Activated CD4-positive, alpha-beta T cell treated with anti-CD3 and anti-CD28 coated beads, Interleukin-2, amount 50 U/mL, for 4 hours (primary cell): ENCODE data around the gene IRX2.

Experiments
- DNase-seq, 2 experiments: peaks; one replicate each; pipeline ENCODE4 v3.0.0-alpha.2; 2020

IRX2 gene

DNA sequence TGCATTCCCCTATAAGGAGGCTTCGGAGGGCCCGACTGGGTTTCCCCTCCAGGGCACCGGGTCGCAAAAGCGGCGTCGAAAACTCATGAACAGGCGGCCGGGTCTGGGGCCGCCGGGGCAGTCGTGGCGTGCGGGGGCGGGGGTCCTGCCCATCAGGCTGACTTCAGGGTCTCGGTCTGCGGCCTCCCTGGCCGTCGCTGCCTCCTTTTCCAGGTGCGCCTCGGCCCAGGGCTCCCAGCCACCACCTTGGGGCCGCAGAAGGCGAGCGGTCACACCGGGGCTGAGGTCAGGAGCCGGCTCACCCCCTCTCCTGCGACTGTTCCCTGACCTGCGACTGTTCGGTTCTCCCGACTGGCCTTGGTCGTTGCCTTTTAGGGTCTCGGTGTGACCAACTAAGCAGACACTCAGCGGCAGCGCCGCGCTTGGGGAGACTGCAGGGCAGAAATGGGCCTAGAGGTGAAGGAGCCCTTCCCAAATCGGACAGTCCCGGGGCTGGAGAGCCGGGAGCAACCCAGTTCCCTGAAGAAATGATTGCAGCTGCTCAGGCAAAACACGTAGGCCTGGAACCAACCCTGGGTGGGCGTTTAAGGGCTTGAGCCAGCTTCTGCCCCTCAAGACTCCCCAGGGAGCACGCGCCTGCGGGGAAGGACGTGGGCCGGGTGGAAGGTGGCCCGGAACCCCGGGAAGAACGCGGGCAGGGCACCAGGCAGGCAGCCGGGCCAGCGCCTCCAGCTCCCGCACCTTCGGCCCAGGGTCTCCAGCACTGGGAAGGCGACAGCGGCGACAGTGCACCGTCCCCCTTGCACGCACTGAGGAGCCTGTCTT is 11.2 kb downstream of the IRX2 start:
- DNase-seq: no peak

DNA sequence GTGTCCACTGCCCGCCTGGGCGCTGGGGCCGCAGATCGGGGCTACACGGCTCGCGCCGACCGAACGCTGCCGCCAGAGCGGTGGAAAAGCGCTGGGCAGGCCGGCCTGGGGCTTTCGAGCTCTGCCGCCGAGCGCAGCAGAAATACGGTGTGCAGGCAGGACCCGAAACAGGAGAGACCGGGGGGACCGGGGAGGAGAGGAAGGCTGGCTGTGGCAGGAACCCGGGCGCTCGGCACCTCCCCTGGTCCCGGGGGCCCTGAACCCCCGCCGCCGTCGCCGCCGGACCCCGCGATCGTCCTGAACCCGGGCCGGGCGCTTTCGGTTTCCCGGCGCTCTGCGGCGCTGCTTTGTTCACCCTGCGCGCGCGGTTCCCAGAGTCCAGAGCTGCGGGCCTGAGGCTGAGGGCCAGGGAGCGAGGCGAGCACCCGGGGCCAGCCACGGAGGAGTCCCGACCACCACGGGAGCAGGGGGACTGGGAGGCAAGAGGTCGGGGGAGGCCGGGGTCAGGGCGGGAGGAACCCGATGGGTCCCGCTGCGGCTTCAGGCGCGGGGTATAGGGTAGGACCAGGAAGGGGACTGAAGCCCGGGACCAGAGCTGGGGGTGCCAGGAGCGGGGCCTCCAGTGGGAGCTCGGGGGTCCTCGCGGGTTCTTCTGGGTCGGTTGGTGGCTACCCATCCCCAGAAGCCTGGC is 12.0 kb downstream of the IRX2 start:
- no peak for DNase-seq

DNA sequence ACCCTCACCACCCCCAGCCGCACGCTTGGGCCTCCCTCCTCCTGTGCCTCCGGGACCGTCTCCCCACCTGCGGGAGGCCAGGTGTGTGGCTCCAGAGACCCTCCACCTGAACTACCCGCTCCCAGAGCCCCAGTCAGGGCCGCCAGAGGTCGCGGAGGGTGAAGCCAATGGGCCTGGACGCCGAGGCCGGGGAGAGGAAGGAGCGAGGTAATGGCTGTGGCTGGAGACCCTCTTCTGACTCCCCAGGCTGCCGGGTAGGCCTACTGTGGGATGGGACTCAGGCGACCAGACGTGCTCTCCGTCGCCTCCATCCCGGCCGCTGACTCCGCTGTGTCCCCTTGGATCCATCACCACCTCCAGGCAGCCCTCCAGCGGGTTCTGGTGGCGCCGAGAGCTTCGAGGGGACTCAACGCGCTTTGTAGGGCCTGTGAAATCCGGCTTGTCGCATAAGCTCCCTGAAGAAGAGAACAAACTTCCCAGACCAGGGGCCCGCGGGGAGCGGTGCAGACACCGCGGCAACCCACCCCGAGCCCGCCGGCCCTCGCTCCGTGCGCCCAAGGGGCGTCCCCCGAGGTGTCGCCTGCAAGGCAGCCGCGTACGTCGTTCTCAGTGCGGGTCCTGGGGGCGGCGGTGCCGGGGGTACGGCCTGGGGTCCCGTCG is 12.6 kb downstream of the IRX2 start:
- DNase-seq: no peak

DNA sequence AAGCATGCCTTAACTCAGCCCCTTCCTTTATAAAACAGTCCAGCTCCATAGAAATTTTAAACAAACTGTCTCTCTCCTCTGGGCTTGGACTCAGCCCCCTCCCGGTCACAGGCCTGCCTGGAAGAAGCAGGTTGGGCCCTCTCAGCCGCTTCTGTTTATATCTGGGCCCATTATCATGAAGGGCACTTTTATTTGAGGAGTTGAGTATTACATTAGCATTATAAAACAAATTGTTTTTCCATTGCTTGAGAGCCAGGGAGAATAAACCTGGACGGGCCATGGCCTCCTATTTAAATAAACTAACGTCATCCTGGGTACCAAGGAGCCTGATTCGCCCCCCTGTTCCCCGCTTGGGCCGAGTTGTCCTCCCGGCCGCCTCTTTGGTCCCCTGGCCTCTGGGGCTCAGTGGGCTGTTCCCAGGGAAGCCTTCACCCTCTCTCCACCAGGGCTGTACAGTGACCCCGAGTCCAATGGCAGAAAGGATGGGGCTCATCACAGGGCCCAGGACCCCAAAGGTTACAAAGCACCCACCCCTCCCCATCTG is 13.2 kb downstream of the IRX2 start:
- DNase-seq: no peak

DNA sequence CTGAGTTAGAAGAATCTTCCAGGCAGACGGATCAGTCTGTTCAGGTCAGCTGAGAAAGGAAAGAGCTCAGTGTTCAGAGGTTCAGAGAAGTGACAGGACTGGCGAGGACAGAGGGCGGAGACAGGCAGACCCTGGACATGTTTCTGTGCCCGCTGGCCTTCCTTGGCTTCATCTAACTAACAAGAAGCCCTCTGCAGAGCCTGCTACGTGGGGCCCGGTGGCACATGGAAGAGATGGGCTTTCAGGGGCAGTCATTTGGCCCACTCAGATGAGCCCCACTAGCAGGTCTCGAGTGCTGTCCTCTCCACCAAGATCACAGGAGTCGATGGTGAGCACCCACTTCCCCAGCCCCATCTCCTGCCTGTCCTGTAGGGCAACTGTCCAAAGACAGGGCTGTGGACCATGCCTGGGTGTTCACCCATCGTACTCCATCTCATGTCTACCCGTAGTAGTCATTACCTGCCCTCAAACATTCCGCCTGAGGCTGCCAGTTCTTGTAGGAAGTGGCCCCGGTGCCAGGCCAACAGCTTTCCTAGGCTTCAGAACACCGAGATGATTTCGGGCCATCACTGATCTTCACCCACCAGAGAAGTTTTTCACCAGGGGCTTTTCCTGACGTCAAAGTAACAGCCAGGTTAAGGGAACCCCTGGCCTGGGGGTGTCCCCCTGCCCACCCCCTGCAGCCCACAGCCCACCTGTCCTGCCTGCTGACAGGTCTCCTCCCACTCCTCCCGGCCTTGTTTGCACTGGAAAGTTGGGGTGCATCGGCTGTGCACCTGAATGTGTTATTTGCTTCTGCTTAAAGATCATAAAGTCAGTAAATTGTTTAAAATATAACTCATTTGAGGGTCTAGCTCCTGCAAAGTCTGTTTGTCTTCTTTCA is 14.0 kb downstream of the IRX2 start:
- DNase-seq: no peak

DNA sequence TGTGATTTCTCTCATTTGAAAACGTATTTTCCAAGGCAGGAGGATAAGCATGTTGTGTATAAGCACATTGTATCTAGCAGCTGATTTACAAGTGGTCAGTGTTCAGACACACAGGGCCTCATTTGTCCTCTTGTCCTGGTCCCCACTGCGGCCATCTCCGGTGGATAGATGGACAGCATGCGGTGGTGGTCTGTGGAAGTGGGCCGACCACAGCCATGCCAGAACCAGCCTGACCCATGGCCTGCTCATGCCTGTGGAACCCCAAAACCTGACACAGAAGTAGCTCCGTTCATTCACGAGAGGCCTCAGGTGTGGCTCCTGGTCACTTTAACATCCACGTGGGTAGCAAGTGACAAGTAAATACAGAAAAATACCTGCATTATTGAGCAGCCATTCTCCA is 14.6 kb downstream of the IRX2 start:
- DNase-seq: no peak

DNA sequence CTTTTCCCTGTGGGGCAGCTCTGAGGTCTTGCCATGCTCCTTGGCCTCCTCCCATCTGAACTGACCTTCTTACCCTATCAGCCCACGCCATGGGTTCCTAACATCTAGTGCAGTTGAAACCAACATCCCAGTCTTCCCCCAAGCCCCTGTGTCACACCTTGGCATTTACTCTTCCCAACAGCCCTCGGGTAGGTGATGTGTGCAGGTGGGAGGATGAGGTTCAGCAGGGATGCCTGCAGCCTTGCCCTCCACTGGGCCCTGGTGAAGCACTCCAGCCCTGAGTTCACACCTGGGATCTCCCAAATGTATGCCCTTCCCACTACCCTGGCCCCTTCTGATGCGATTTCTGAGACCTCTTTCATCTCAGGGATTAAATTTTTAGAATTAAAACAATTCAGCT is 15.5 kb downstream of the IRX2 start:
- no peak for DNase-seq

DNA sequence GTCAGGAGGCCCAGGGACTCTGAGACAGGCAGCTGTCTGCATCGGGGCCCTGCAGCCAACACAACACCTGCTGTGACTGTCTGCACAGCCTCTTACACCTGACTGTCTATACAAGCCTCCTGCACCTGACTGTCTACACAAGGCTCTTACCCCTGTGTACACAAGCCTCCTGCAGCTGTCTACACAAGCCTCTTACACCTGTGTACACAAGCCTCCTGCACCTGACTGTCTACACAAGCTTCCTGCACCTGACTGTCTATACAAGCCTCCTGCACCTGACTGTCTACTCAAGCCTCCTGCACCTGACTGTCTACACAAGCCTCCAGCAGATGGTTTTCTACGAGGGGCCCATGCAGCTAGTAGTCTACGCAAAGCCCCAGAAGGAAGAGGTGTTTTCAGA is 18.6 kb downstream of the IRX2 start:
- no peak for DNase-seq

DNA sequence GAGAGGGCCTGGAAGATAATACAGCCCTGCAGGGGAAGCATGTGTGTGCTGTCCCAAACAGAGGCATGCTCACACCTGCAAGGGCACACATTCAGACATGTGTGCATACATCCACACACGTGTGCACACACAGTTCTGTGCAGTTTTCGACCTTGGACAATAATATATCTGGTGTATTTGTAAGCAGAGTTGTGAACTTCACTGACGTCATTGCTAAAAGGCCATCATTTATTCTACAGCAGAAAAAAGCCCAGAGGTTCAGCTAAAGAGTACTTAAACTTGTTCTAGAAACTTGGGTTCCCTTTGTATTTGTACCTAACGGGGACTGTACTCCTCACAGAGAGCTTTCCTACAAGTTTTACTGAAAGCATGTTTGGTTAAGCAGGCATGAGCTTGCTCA is 19.5 kb downstream of the IRX2 start:
- DNase-seq: no peak

DNA sequence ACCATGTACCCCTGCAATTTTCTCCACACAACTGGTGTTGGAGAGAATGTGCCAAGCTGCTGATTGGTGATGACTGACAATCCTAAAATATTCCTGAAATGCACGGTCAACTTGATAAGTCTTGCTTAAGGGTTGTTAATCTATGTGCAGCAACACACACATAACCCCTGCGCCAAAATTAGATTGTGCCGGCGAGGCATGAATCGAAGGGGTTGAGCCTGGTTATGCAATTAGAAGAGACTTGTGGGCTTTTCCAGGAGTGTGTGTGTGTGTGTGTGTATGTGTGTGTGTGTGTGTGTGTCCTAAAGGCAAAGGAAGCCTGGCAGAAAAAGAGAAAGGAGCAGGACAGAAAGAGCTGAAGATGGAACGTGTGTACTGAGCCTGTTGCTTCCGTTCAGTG is 22.3 kb downstream of the IRX2 start:
- DNase-seq: no peak

DNA sequence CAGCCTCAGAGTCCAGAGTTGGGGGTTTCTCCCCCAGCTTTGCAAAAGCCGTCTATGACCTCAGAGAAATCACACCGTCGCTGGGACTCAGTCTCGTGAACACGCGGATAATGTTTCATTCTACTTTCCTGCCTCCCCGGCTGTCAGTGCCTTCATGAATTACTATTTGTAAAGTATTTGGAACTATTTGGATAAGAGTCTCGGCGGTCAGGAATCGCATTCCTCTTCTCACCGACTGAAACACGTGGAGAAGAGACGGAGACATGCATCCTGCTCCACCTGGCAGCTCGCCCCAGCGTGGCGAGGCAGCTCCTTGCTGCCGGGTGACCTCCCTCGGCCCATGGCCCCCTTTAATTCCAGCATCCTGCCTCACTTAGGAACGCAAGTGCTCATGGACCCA is 23.9 kb downstream of the IRX2 start:
- DNase-seq: no peak

DNA sequence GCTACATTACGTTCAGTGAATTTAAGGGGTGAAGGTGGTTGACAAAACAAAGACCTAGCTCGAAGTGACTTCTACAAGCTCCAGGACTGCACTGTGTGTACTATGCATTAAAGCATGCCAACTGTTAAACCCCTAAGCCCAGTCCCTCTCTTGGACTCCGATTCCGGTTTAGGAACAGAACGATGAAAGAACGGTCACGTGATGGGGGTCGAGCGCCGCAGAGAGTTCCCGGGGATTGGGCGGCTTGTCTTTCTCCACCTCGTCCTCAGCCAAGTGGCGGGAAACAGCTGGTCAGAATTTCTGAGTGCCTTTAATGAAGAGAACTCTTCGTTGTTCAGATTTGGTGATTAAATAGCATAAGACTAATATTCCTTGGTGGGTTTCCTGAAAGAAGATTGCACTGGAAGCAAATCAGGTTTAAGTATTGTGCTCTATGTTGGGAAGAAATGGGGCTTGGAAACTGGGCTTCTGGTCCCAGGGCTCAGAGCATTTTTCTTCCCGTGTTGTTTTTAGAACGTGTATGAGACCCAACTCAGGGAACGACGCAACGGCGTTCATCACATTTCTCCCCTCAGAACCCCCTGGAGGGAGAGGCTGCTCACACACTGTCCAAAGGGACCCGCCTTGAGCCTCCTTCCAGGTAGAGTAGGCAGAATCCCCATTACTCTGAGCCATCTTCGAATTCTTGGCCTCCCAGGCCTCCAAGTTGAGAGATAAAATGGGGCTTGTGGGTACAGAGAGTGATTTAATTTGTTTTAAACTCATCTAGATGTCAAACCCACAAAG is 25.3 kb downstream of the IRX2 start:
- DNase-seq: no peak

DNA sequence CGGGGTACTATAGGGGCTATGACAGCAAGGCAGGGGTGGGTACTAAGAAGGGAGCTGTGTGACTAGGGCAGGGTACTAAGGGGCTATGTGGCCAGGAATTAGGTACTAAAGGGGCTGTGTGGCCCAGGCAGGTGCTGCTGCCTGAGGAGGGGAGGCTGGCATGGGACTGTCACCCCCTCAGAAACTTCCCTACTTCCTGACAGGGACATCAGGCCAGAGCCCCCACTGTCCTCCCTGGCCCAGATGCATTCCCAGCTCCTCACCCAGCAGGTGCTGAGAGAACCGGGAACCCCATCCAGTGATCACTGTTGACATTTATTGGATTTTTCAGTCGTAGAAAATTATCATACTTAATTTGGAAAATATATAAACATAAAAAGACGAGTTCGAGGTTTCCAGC is 26.6 kb downstream of the IRX2 start:
- DNase-seq: no peak

DNA sequence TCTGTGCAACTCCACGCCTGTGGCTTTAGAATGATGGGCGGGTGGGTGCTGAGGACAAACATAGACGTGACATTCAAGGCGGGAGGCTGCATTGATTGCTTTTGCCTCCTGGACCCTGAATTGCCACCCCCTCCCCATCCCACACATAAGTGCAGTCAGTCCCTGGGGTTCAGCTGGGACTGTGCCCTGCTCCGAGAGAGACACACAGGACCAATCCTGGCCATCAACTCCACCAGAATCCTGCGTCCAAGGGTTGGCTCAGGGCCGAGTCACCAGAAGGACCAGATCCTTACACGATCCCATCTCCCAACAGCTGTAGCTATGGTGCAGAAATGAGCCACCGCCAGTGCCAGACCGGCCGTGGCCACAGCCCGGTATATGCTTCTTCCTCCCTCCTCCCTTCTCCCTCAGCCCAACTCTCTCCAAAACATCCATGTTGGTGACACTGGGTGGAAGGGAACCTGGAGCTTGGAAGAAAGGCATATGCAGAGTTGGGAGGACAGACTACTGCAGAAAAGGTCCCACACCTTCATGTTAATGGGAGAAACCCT is 27.4 kb downstream of the IRX2 start:
- no peak for DNase-seq

DNA sequence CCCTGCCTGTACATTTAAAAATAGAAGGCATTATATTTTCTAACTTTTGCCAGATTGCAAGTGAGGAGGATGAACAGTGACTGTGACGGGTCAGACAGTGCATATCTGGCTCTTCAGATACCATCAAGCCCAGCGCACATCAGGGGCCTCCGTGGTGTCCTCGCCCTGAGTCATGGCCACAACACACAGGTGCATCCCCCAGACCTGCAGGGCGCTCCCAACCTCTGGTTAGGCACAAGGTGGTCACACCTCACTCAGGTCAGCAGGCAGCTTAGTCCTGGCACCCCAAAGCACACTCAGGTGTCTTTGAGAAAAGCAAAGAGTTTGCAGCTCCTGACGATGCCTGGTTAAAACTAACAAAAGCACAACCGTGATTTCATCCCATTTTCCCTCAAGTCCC is 28.6 kb downstream of the IRX2 start:
- no peak for DNase-seq

DNA sequence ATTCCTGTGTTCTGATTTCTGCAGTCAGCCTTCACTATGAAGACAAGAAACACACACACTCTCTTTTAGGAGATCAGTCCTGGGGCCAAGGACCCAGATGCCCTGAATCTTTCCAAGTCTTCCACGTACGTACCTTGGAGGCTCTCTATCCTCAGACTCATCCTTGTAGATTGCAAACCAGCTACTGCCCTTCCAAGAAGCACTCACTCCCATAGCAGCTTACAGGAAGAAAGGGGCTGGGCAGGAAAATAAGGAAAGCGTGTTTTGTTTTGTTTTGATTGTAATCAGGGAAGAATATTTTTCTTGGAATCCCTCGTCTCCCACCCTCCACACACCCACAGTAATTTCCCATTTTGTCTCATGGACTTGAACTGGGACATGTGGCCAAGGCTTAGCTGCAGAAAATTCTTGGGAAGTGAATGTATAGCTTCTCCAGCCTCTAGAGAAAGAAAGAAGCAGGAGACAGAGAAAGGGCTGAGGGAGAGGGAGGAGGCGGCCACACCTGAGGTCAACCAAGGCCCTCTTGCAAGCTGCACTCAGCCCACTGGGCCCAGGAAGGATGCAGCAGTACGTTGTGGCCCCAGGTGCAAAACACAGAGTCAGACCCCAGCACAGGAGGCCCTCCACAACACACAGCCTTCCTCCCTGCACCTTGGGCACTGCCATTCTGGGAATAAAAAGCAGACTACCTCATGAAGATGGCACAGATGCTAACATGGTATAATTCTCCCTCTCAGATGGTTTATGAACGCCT is 29.9 kb downstream of the IRX2 start:
- no peak for DNase-seq

DNA sequence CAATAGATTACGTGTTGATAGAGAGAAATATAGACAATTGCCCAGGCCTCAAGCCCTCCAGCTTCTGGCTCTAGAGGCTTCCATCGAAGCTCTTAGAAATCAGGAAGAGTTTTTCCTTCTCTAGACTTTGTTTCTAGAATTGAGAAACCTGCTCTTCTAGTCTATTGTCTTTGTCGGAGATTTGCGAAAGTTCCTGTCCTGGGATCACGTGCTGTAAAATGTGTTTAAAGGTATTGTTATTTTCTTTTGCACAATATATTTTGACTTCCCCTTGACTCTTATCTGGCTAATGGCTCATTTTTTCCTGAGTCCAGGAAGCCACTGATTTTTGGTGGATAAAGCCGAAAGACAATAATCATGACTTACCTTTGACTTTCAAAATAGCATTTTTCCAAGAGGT is 32.1 kb downstream of the IRX2 start:
- no peak for DNase-seq

DNA sequence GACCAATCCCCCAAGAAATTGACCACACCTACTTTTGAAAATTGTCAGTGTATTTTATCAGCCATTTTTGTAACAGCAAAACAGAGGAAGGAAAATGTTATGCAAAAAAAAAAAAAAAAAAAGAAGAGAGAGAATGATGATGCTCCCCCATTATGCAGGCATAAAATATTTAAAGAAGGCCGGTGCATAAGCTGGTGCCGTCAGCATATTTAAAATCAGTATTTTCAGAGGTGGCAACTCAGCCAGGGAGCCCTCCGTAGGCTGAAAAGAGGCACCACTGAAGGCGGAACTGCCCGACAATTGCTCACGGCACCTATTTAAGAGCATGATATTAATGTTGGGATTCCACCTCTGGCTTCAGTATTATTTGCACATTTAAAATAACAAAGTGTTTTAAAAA is 33.4 kb downstream of the IRX2 start:
- no peak for DNase-seq

DNA sequence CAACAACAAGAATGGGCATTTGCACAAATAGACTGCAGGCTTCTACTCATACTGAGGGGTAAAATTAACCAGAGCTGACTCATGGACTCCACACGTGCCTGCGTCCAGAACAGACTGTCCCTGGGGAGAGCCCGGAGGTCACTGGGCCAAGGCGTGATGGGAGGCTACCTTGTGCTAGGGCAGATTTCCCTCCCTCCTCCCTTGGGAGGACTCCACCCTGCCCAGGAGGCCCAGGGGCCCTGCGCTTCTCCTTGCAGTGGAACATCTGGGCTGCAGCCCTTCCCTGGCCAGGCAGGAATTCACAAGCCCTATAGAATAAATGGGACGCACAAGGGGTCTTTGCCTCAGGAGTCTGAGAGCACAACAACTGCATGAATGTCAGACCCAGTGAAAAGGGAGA is 35.6 kb downstream of the IRX2 start:
- DNase-seq: no peak

DNA sequence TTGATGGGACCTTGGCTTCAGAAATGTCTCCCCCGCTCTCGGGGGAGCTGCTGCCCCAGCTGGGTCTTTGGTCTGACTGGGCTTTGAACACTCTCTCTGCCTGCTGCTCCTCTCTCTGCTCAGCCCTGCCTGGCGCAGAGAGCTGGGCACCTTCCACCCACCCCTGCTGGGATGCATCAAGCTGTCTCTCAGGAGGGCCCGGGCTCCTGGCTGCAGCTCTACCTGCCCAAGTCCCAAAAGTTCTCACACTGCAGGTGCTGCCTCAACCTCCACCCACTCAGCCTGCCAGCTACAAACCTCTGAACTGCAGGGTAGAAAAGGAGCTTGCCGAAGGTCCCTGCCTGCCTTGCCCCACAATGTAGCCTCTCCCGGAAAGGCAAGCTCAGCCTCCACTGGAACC is 36.7 kb downstream of the IRX2 start:
- no peak for DNase-seq

DNA sequence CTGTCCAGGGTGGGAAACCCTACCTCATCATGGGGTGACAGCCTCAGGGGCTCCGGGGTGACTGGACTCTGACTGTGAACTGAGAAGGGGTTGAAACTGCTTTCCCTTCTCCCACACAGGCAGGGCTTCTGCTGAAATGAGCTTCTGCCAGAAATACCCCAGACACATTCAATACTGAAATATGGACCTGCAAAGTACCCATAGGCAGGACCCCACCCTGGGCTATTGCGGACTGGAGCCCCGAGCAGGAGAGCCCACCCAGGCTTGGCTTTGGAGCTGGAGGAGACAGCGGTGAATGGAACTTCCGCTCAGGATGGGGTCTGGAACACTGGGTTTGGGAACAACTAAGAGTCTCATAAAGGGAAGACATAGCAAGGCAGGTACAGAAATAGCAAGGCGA is 37.5 kb downstream of the IRX2 start:
- no peak for DNase-seq
